Tibial nerve (tissue), 3 donors: Measurements from ENCODE around the gene ADORA1.

Experiments
- CTCF ChIP-seq, 5 experiments: fragments of 200-600 bp in 3 of 5; fragments of 450-650 bp in 2 of 5; sonication (generic) in 3 of 5; IDR thresholded peaks; one replicate each; pipeline ENCODE4 v1.5.1; 2016 to 2019; ENCODE audit warnings: antibody characterized with exemption in 5 of 5, mild to moderate bottlenecking in 3 of 5, moderate library complexity in 2 of 5
- POLR2A ChIP-seq, 2 donors: fragments of 450-650 bp; IDR thresholded peaks; one replicate each; pipeline ENCODE4 v1.6.1; 2017; ENCODE audit warnings: antibody characterized with exemption in 2 of 2, mild to moderate bottlenecking in 2 of 2, moderate library complexity in 2 of 2

- TF ChIP-seq CTCF (IDR thresholded peaks at IDR 0.05) (no peak), POLR2A (IDR thresholded peaks at IDR 0.05) (no peak)
Observed at GRCh38 chr1:203100516-203100869, 27.0 kb upstream of the ADORA1 start.
